Testis (tissue), 3 donors: ENCODE data around the gene IL21. TPM values are rescaled to one million over a fixed set of nuclear protein-coding genes. Genes with fewer than 3 reads are reported as not detected.

Experiments used
- DNase-seq: peaks from one replicate; pipeline ENCODE4 v3.0.0-alpha.2; 2019
- H3K27ac ChIP-seq, 2 donors: fragments of 200-600 bp; sonication (generic); one replicate each; pipeline ENCODE4 v1.5.1; 2019
- H3K27me3 ChIP-seq: fragments of 200-600 bp; sonication (generic); one replicate; pipeline ENCODE4 v1.5.1; 2019
- H3K36me3 ChIP-seq: fragments of 200-600 bp; sonication (generic); one replicate; pipeline ENCODE4 v1.5.1; 2017; ENCODE audit warnings: low read depth; ENCODE audit errors: missing control alignments
- H3K4me1 ChIP-seq: fragments of 200-600 bp; sonication (generic); one replicate; pipeline ENCODE4 v1.5.1; 2019
- H3K4me3 ChIP-seq, 2 donors: fragments of 200-600 bp; sonication (generic); one replicate each; pipeline ENCODE4 v1.5.1; 2017 to 2019
- H3K9me3 ChIP-seq: fragments of 200-600 bp; sonication (generic); one replicate; pipeline ENCODE4 v1.5.1; 2017
- POLR2A ChIP-seq: fragments of 450-650 bp; IDR thresholded peaks from one replicate; pipeline ENCODE4 v1.6.1; 2017; ENCODE audit warnings: antibody characterized with exemption, mild to moderate bottlenecking, moderate library complexity
- WGBS, 2 donors: methylation state at CpG; one replicate each; pipeline ENCODE4 v1.1.5; 2018; 5-methylcytosine and 5-hydroxymethylcytosine counted together
- intact Hi-C: fragments of 100-400 bp; cut with DNase I; formaldehyde crosslinking; loops from one replicate; pipeline ENCODE4 v1.15.1; 2023; ENCODE audit warnings: low total_unique reads
- polyA plus RNA-seq: library from polyadenylated mRNA; stranded (reverse); fragments of 350-450 nt; fragmentation: Illumina TruSeq; extraction: RNeasy Lipid Tissue Mini Kit (QIAGEN cat#74804); gene quantifications from one replicate; pipeline ENCODE4 v1.2.3, GENCODE V29; 2014; ENCODE audit warnings: low read depth, low replicate concordance; ENCODE audit not compliant: insufficient read depth
- total RNA-seq, 2 donors: library from RNA; depleted of rRNA; stranded (reverse); fragments of >200 nt; gene quantifications; one replicate each; pipeline ENCODE4 v1.2.3, GENCODE V29; 2016
- TF ChIP-seq, protein P1 (sequence below), 3 experiments: fragments of 450-650 bp in 2 of 3; fragments of 200-600 bp in 1 of 3; sonication (generic) in 1 of 3; IDR thresholded peaks; one replicate each; pipeline ENCODE4 v1.5.1; 2016 to 2019; ENCODE audit warnings: antibody characterized with exemption in 3 of 3, mild to moderate bottlenecking in 2 of 3, moderate library complexity in 1 of 3

Gene IL21
- total and polyA plus RNA-seq, 3 donors from 2014 or later, result 1.3 TPM; not detected in 2

GRCh38 chr4:122665161-122665929 is 44.5 kb upstream of the IL21 start:
- Histone ChIP-seq H3K27me3 (no peaks in the 10 kb centered on the region), H3K9me3 (no peaks in the 10 kb centered on the region), H3K4me3 (no peak overlapping the region), H3K4me1 (peaks cover 12% of the 10 kb centered on the region), H3K27ac (no peak overlapping the region), H3K36me3 (no peaks in the 10 kb centered on the region)
- 77 to 82% methylated on average over 5 of the region's 5 CpGs for WGBS, 2 donors
- TF ChIP-seq, protein P1, sequence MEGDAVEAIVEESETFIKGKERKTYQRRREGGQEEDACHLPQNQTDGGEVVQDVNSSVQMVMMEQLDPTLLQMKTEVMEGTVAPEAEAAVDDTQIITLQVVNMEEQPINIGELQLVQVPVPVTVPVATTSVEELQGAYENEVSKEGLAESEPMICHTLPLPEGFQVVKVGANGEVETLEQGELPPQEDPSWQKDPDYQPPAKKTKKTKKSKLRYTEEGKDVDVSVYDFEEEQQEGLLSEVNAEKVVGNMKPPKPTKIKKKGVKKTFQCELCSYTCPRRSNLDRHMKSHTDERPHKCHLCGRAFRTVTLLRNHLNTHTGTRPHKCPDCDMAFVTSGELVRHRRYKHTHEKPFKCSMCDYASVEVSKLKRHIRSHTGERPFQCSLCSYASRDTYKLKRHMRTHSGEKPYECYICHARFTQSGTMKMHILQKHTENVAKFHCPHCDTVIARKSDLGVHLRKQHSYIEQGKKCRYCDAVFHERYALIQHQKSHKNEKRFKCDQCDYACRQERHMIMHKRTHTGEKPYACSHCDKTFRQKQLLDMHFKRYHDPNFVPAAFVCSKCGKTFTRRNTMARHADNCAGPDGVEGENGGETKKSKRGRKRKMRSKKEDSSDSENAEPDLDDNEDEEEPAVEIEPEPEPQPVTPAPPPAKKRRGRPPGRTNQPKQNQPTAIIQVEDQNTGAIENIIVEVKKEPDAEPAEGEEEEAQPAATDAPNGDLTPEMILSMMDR (IDR thresholded peaks at IDR 0.05), result no peak
- no peak for TF ChIP-seq POLR2A
- intact Hi-C loops, result no loop called here
- DNase-seq, result no peak

DNA sequence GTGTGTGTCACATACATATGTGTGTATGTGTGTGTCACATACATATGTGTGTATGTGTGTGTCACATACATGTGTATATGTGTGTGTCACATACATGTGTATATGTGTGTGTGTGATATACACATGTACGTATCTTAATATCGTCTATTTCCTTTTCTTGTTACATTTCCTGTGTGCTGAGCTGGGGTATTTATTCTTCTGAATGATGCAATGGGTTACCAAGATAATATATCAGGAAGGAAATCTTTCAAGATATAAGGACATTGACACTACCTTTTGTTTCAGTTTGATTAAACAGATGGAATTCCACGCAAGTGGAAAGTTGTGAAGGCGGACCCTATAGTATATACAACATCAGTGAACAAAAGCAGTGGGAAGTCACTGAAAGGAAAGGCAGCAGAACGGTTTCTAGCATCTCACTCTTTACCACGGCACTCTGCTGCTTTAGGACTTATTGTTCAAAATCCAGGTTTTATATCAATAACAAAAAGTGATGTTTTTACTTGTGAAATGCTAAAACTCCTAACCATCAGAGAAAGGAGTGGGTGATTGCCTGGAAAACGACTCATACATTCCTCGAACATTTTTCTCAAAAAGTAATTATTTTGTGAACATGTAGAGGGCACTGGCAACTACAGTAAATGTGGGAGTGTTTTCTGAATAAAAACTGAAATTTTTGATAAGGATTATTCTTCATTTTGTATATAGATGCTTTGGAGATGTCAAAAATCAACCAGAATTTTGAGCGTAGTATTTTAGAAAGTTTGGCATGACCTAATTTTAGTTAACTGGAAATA is 43.1 kb upstream of the IL21 start:
- intact Hi-C loops, result no loop called here
- TF ChIP-seq, protein P1 (IDR thresholded peaks at IDR 0.05), result no peak
- no peaks in the 10 kb centered on the region for H3K36me3 ChIP-seq
- H3K9me3 ChIP-seq, result no peaks in the 10 kb centered on the region
- peaks cover 12% of the 10 kb centered on the region for H3K4me1 ChIP-seq
- no peak overlapping the region for H3K27ac ChIP-seq
- 71 to 73% methylated on average over 9 of the region's 9 CpGs for WGBS, 2 donors
- DNase-seq, result no peak
- no peak overlapping the region for H3K4me3 ChIP-seq
- no peaks in the 10 kb centered on the region for H3K27me3 ChIP-seq

DNA sequence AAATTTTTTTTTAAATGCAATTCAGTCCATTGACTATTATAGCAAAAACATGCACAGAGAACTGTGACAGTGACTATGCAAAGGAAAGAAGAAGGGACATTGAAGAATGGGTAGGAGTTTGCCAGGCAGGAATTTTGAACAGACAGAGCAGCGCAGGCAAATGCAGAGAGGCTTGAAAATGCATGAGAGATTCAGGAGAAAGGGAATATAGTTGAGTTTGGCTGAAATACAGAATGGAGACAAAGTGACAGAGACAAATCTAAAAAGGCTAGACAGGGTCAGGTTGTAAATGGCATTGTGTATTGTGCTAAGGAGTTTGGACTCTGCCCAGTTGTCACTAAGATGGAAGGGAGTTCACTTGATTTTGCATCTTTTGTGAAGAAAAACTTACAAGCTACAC is 42.4 kb upstream of the IL21 start:
- Histone ChIP-seq H3K9me3 (no peaks in the 10 kb centered on the region), H3K4me3 (no peak overlapping the region), H3K27me3 (no peaks in the 10 kb centered on the region), H3K36me3 (no peaks in the 10 kb centered on the region), H3K4me1 (peaks cover 12% of the 10 kb centered on the region), H3K27ac (no peak overlapping the region)
- no peak for DNase-seq
- TF ChIP-seq, protein P1 (IDR thresholded peaks at IDR 0.05), result no peak
- TF ChIP-seq POLR2A, result no peak
- 34 to 54% methylated on average over 1 of the region's 1 CpG for WGBS, 2 donors
- intact Hi-C loops, result no loop called here

DNA sequence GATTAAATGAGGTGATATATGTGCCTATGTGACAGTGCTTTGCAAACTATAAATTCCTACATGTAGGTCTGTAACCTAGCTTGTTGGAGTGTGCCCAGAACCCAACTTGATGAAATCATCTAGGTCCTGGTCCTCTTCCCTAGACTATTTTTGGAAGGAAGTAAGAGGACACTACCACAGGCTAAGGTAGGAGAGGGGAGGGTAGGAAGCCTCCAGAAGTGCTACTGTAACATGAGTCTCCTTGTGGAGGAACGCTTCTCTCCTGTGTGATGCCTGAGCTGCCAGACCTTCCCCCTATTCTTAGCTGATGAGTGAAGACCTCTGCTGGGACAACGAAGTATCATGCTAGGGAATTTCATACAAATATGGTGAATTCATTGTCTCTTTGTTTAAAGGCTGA is 41.8 kb upstream of the IL21 start:
- no peak for TF ChIP-seq POLR2A
- TF ChIP-seq, protein P1 (IDR thresholded peaks at IDR 0.05), result no peak
- intact Hi-C loops, result no loop called here
- H3K4me3 ChIP-seq, result no peak overlapping the region

More for the DNA sequence above, 41.8 kb upstream of the IL21 start:
- WGBS, 2 donors, result 52 to 65% methylated on average over 2 of the region's 2 CpGs
- H3K27me3 ChIP-seq, result no peaks in the 10 kb centered on the region
- no peak overlapping the region for H3K27ac ChIP-seq
- no peaks in the 10 kb centered on the region for H3K36me3 ChIP-seq
- H3K4me1 ChIP-seq, result peaks cover 12% of the 10 kb centered on the region
- no peaks in the 10 kb centered on the region for H3K9me3 ChIP-seq
- DNase-seq, result no peak
